A204.1 (cell line): ENCODE results near the gene SCLT1.

Experiments
- FAIRE-seq: peaks from 2 replicates; lab custom pipeline; 2012; peaks lifted over from hg19 to GRCh38; lab: Jason Lieb, UNC

The SCLT1 gene

DNA sequence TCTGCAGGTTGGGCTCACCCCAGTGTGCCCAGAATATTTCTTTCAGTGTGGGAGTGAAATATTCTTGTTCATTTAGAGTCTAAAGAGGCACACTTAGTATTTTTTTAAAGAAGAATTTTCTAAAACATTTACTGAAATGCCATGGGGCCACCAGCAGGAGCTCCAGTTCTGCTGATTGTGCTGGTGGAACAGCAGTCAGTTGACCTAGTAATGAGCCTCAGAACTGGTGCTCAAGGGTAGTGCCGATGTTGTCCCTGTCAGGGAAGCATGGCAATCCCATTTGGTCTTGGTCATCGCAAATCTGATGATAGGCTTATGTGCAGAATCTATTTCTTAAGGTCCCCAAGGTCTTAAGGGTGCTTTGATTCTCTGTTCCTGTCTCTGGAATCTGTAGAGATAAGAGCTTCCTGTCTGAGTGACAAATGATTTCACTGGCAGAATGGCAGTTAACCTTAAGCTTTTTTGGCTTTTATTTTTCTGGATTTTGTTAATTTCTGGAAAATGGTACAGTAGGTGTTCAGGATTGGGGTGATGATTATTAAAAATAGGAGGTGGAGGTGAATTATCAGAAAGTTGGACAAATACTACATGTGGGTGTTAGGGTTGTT lies 252.5 kb downstream of the SCLT1 start:
- no peak for FAIRE-seq

DNA sequence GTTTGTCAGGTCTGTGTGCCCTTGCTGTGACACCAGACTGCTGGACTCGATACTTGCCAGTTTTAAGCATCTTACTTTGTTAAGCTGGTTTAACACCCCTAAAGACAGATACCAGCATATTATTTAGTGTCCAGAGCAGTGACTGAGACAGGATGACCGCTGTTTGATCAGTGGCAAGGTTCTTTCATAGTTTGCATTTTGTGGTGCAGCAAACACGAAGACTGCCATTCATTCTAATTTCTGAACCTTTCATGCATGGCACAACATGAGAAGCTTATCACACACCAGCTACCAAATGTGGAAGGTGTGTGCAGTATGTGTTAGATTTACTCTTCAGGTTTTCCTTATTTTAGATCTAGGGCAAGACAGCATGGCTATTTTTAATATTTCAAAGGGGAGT lies 255.7 kb downstream of the SCLT1 start:
- FAIRE-seq = no peak

- no peak for FAIRE-seq
These were observed 256.1 kb downstream of the SCLT1 start for GRCh38 chr4:128837198-128837597.

GRCh38 chr4:128835498-128836222 lies 257.7 kb downstream of the SCLT1 start:
- no peak for FAIRE-seq
